Embryonic facial prominence (tissue), 1 donor: ENCODE measurements around the gene ACAD9.
A peak's percentile ranks its signal among the peaks of the same experiment; 100 is the strongest.
"Not testable (repeated sequence)": the region's sequence is repeated elsewhere in the genome, so short reads cannot be mapped to it uniquely, and the experiment has no call there.

Experiments used
- DNase-seq: peaks from one replicate; pipeline ENCODE4 v3.0.0-alpha.2; 2016; ENCODE audit errors: extremely low spot score

The ACAD9 gene

GRCh38 chr3:128879125-128879969, at the start of gene ACAD9:
Gene ACAD9 (plus strand): TSS chr3:128879620. CDS start chr3:128879692, 72 bp downstream.
- peak; percentile 96 for DNase-seq

GRCh38 chr3:128829925-128830625, 49.3 kb upstream of the ACAD9 start:
- not testable (repeated sequence) for DNase-seq

- not testable (repeated sequence) for DNase-seq
Observed at GRCh38 chr3:128830762-128831161, 48.7 kb upstream of the ACAD9 start.

- not testable (repeated sequence) for DNase-seq
Observed at GRCh38 chr3:128832979-128833378, 46.4 kb upstream of the ACAD9 start.

GRCh38 chr3:128835096-128835495, 44.3 kb upstream of the ACAD9 start:
- DNase-seq: no peak

- no peak for DNase-seq
Observed at GRCh38 chr3:128841926-128842920, 37.2 kb upstream of the ACAD9 start.

GRCh38 chr3:128844502-128844901, 34.9 kb upstream of the ACAD9 start:
- no peak for DNase-seq

GRCh38 chr3:128845119-128845777, 34.2 kb upstream of the ACAD9 start:
- DNase-seq: no peak

- DNase-seq: peak; percentile 43
Observed at GRCh38 chr3:128845778-128846485, 33.5 kb upstream of the ACAD9 start.

GRCh38 chr3:128846486-128846891, 32.9 kb upstream of the ACAD9 start:
- DNase-seq: no peak

GRCh38 chr3:128847666-128848370, 31.6 kb upstream of the ACAD9 start:
- DNase-seq: no peak

- DNase-seq: no peak
Observed at GRCh38 chr3:128848936-128849335, 30.5 kb upstream of the ACAD9 start.

- no peak for DNase-seq
Observed at GRCh38 chr3:128849911-128850455, 29.4 kb upstream of the ACAD9 start.

GRCh38 chr3:128850544-128850943, 28.9 kb upstream of the ACAD9 start:
- no peak for DNase-seq

GRCh38 chr3:128851601-128852000, 27.8 kb upstream of the ACAD9 start:
- DNase-seq: no peak

- DNase-seq: no peak
Observed at GRCh38 chr3:128853826-128854225, 25.6 kb upstream of the ACAD9 start.

GRCh38 chr3:128854475-128854874, 24.9 kb upstream of the ACAD9 start:
- DNase-seq: no peak

GRCh38 chr3:128855569-128855968, 23.9 kb upstream of the ACAD9 start:
- DNase-seq: no peak

- DNase-seq: no peak
Observed at GRCh38 chr3:128858167-128858566, 21.3 kb upstream of the ACAD9 start.

- DNase-seq: no peak
Observed at GRCh38 chr3:128859630-128860029, 19.8 kb upstream of the ACAD9 start.
